Right cardiac atrium (tissue), 5 donors: ENCODE data around the gene SLC6A17. TPM values are rescaled to one million over a fixed set of nuclear protein-coding genes. Genes with fewer than 3 reads are reported as not detected.

ENCODE experiments used
- ATAC-seq, 2 donors: fragments of 200-7000 bp; cut with Tn5 transposase; one replicate each; pipeline versions ENCODE4 v1.8.0 to v1.9.1; 2020; ENCODE audit warnings: moderate library complexity in 2 of 2, mild to moderate bottlenecking in 1 of 2
- DNase-seq, 3 donors: peaks; one replicate each; pipeline ENCODE4 v3.0.0-alpha.2; 2020
- H3K27ac ChIP-seq: one replicate; pipeline ENCODE4 v1.5.1; 2013; ENCODE audit warnings: mild to moderate bottlenecking, low read length, control low read depth, moderate library complexity
- H3K27me3 ChIP-seq: one replicate; pipeline ENCODE4 v1.6.1; 2013; ENCODE audit not compliant: control insufficient read depth, insufficient read depth
- H3K4me1 ChIP-seq: one replicate; pipeline ENCODE4 v1.6.1; 2013; ENCODE audit warnings: low read length; ENCODE audit not compliant: control insufficient read depth, insufficient read depth
- H3K4me3 ChIP-seq: one replicate; pipeline ENCODE4 v1.5.1; 2013; ENCODE audit warnings: low read length, control low read depth
- H3K9me3 ChIP-seq: one replicate; pipeline ENCODE4 v1.6.1; 2013; ENCODE audit warnings: low read length; ENCODE audit not compliant: control insufficient read depth
- WGBS: extraction: QIAGEN DNeasy Blood & Tissue Kit; methylation state at CpG from one replicate; pipeline ENCODE4 v1.1.7; 2013; 5-methylcytosine and 5-hydroxymethylcytosine counted together
- intact Hi-C, 4 donors: fragments of 100-400 bp; cut with DNase I; formaldehyde crosslinking; loops; one replicate each; pipeline versions ENCODE4 v1.11.0 to v1.14.0; 2022 to 2023
- long read RNA-seq, 4 donors: library from polyadenylated mRNA; unstranded; transcript quantifications; one replicate each; pipeline ENCODE4 v2.0.0, GENCODE V29; 2020 to 2021
- polyA plus RNA-seq: library from polyadenylated mRNA; stranded (reverse); fragments of 200-250 nt; gene quantifications from one replicate; pipeline ENCODE4 v1.2.3, GENCODE V29; 2013
- total RNA-seq, 4 donors: library from RNA; stranded (reverse); fragmentation: NEBNext Ultra II Directional; extraction: Animal tissue kit (Norgen Biotek cat#: 25700); gene quantifications; one replicate each; pipeline ENCODE4 v1.2.1, GENCODE V29; 2021
- donor health status: healthy with polysubstance abuse.
- donor health status: DM: no; HTN: yes; CAD: no.
- donor health status: DM: no; HTN: no; CAD: no.
- donor health status: DM: no; HTN: yes; CAD: no; lungs with severe emphysema.
- donor health status: DM: yes; HTN: yes; CAD: no.

The SLC6A17 gene
- under 1 TPM in 1 of 4 donors, not detected in 3; 0.06 TPM for total RNA-seq
- 0.02 TPM for polyA plus RNA-seq
- long read RNA-seq, donor 1: 0 reads
- long read RNA-seq, donor 2: 0 reads
- long read RNA-seq, donor 3: 0 reads
- long read RNA-seq, donor 4: 0 reads

- under 1% methylated on average over 104 of the region's 104 CpGs for WGBS
- peak; percentile 25 to 64 for ATAC-seq
These were observed at the start of gene SLC6A17 for GRCh38 chr1:110150330-110151174. Gene SLC6A17, plus strand, starts transcription at chr1:110150494. Its CDS starts 16,436 bp downstream, at chr1:110166930.

GRCh38 chr1:110102081-110102480, 48.2 kb upstream of the SLC6A17 start:
- H3K9me3 ChIP-seq: no peaks in the 10 kb centered on the region
- 51% methylated on average over 7 of the region's 7 CpGs for WGBS
- ATAC-seq (no peak), DNase-seq (no peak)
- no peak overlapping the region for H3K27ac ChIP-seq
- no peak overlapping the region for H3K4me3 ChIP-seq
- intact Hi-C loops: loop anchor here in 1 of 4 donors (10.0 kb wide), 1 partner anchor 47 kb away; no protein-coding TSS in a partner anchor
- H3K4me1 ChIP-seq: no peaks in the 10 kb centered on the region
- H3K27me3 ChIP-seq: no peaks in the 10 kb centered on the region

More at GRCh38 chr1:110150330-110151174, at the start of gene SLC6A17:
- H3K9me3 ChIP-seq: no peaks in the 10 kb centered on the region
- no peaks in the 10 kb centered on the region for H3K4me1 ChIP-seq
- DNase-seq: peak in 1 of 3 donors; percentile 66
- H3K4me3 ChIP-seq: no peak within 1 kb of the TSS
- intact Hi-C loops: no loop called here
- H3K27ac ChIP-seq: no peak within 1 kb of the TSS
- H3K27me3 ChIP-seq: no peaks in the 10 kb centered on the region

- WGBS: 21% methylated on average over 8 of the region's 8 CpGs
These were observed 44.0 kb upstream of the SLC6A17 start for GRCh38 chr1:110106013-110106941.

GRCh38 chr1:110107867-110108469, 42.3 kb upstream of the SLC6A17 start:
- DNase-seq (no peak), ATAC-seq (no peak)
- Histone ChIP-seq H3K27me3 (no peaks in the 10 kb centered on the region), H3K4me1 (no peaks in the 10 kb centered on the region), H3K27ac (no peak overlapping the region), H3K9me3 (no peaks in the 10 kb centered on the region), H3K4me3 (no peak overlapping the region)
- intact Hi-C loops: loop anchor here (5.0 to 10.0 kb wide), 2 partner anchors 53 to 56 kb away; no protein-coding TSS in a partner anchor
- WGBS: 53% methylated on average over 7 of the region's 7 CpGs

More at GRCh38 chr1:110106013-110106941, 44.0 kb upstream of the SLC6A17 start:
- no peaks in the 10 kb centered on the region for H3K27me3 ChIP-seq
- H3K4me1 ChIP-seq: no peaks in the 10 kb centered on the region
- intact Hi-C loops: loop anchor here (5.0 to 10.0 kb wide), 2 partner anchors 51 to 54 kb away; no protein-coding TSS in a partner anchor
- H3K4me3 ChIP-seq: no peak overlapping the region
- H3K9me3 ChIP-seq: no peaks in the 10 kb centered on the region
- ATAC-seq (peak; percentile 81 to 86), DNase-seq (peak; percentile 66 to 84 (median 82))
- no peak overlapping the region for H3K27ac ChIP-seq

GRCh38 chr1:110111081-110111480, 39.2 kb upstream of the SLC6A17 start:
- ATAC-seq (no peak), DNase-seq (no peak)
- Histone ChIP-seq H3K27me3 (no peaks in the 10 kb centered on the region), H3K9me3 (no peaks in the 10 kb centered on the region), H3K4me3 (no peak overlapping the region), H3K4me1 (no peaks in the 10 kb centered on the region), H3K27ac (no peak overlapping the region)
- intact Hi-C loops: no loop called here
- WGBS: 87% methylated on average over 4 of the region's 4 CpGs

- WGBS: 74% methylated on average over 5 of the region's 5 CpGs
- intact Hi-C loops: no loop called here
- Histone ChIP-seq H3K4me1 (no peaks in the 10 kb centered on the region), H3K27ac (no peak within 1 kb of the TSS), H3K9me3 (no peaks in the 10 kb centered on the region), H3K27me3 (no peaks in the 10 kb centered on the region), H3K4me3 (no peak within 1 kb of the TSS)
- no peak for ATAC-seq
- no peak for DNase-seq
These were observed 38.2 kb upstream of the SLC6A17 start, which contains the start of gene UBL4B for GRCh38 chr1:110112143-110112542. Gene UBL4B, plus strand, starts transcription at chr1:110112443. Its CDS starts 92 bp downstream, at chr1:110112535.

- Histone ChIP-seq H3K4me1 (no peaks in the 10 kb centered on the region), H3K27ac (no peak overlapping the region), H3K4me3 (no peak overlapping the region), H3K9me3 (no peaks in the 10 kb centered on the region), H3K27me3 (no peaks in the 10 kb centered on the region)
- intact Hi-C loops: no loop called here
- 72% methylated on average over 9 of the region's 9 CpGs for WGBS
- ATAC-seq (no peak), DNase-seq (no peak)
These were observed 37.6 kb upstream of the SLC6A17 start for GRCh38 chr1:110112656-110113055.

GRCh38 chr1:110113551-110113950, 36.7 kb upstream of the SLC6A17 start:
- Histone ChIP-seq H3K4me1 (no peaks in the 10 kb centered on the region), H3K9me3 (no peaks in the 10 kb centered on the region), H3K27ac (no peak overlapping the region), H3K27me3 (no peaks in the 10 kb centered on the region), H3K4me3 (no peak overlapping the region)
- no peak for DNase-seq
- intact Hi-C loops: no loop called here
- WGBS: 56% methylated on average over 5 of the region's 5 CpGs
- ATAC-seq: no peak

- ATAC-seq (no peak), DNase-seq (no peak)
- Histone ChIP-seq H3K4me1 (no peaks in the 10 kb centered on the region), H3K4me3 (no peak overlapping the region), H3K9me3 (no peaks in the 10 kb centered on the region), H3K27me3 (no peaks in the 10 kb centered on the region), H3K27ac (no peak overlapping the region)
- intact Hi-C loops: no loop called here
- WGBS: 80% methylated on average over 5 of the region's 5 CpGs
These were observed 36.1 kb upstream of the SLC6A17 start for GRCh38 chr1:110114173-110114572.

GRCh38 chr1:110114784-110115183, 35.5 kb upstream of the SLC6A17 start:
- Histone ChIP-seq H3K9me3 (no peaks in the 10 kb centered on the region), H3K4me3 (no peak overlapping the region), H3K27ac (no peak overlapping the region), H3K27me3 (no peaks in the 10 kb centered on the region), H3K4me1 (no peaks in the 10 kb centered on the region)
- intact Hi-C loops: no loop called here
- no peak for DNase-seq
- ATAC-seq: no peak
- WGBS: 43% methylated on average over 5 of the region's 5 CpGs
